Sigmoid colon (tissue), 3 donors: Measurements from ENCODE around the gene AMOTL2.

Experiments used
- CTCF ChIP-seq, 4 experiments: fragments of 450-650 bp in 3 of 4; fragments of 200-600 bp in 1 of 4; IDR thresholded peaks; one replicate each; pipeline ENCODE4 v1.5.1; 2016 to 2019; ENCODE audit warnings: antibody characterized with exemption in 4 of 4, mild to moderate bottlenecking in 3 of 4, moderate library complexity in 2 of 4
- POLR2A ChIP-seq, 2 donors: fragments of 450-650 bp; IDR thresholded peaks; one replicate each; pipeline ENCODE4 v1.6.1; 2016; ENCODE audit warnings: antibody characterized with exemption in 2 of 2, mild to moderate bottlenecking in 2 of 2, moderate library complexity in 2 of 2

- no peak for TF ChIP-seq CTCF (IDR thresholded peaks at IDR 0.05)
- TF ChIP-seq POLR2A (IDR thresholded peaks at IDR 0.05): no peak
Observed at GRCh38 chr3:134407239-134407625, 33.0 kb upstream of the AMOTL2 start.
